Endothelial cell (in vitro differentiated cells): ENCODE data around the gene SP2. TPM values are rescaled to one million over a fixed set of nuclear protein-coding genes. Genes with fewer than 3 reads are reported as not detected.
A peak's percentile ranks its signal among the peaks of the same experiment; 100 is the strongest.

Source experiments
- DNase-seq: peaks from one replicate; pipeline ENCODE4 v3.0.0; 2021; ENCODE audit warnings: low spot score
- H3K27ac Mint-ChIP-seq: one replicate; pipeline ENCODE4 v1.8.0; 2021; ENCODE audit warnings: mixed read lengths, inconsistent platforms; ENCODE audit not compliant: unreplicated experiment
- H3K27me3 Mint-ChIP-seq: one replicate; pipeline ENCODE4 v1.8.0; 2021; ENCODE audit warnings: mild to moderate bottlenecking, moderate library complexity, mixed read lengths, inconsistent platforms; ENCODE audit not compliant: unreplicated experiment
- H3K36me3 Mint-ChIP-seq: one replicate; pipeline ENCODE4 v1.8.0; 2021; ENCODE audit warnings: mild to moderate bottlenecking, low read depth, mixed read lengths, inconsistent platforms; ENCODE audit not compliant: unreplicated experiment
- H3K4me1 Mint-ChIP-seq: one replicate; pipeline ENCODE4 v1.8.0; 2021; ENCODE audit warnings: mild to moderate bottlenecking, mixed read lengths, inconsistent platforms; ENCODE audit not compliant: unreplicated experiment
- H3K4me3 Mint-ChIP-seq: one replicate; pipeline ENCODE4 v1.8.0; 2021; ENCODE audit warnings: mild to moderate bottlenecking, mixed read lengths, inconsistent platforms; ENCODE audit not compliant: unreplicated experiment
- H3K9me3 Mint-ChIP-seq: one replicate; pipeline ENCODE4 v1.8.0; 2021; ENCODE audit warnings: mixed read lengths, inconsistent platforms; ENCODE audit not compliant: unreplicated experiment
- total RNA-seq: library from RNA; stranded (reverse); fragmentation: NEBNext Ultra II Directional; extraction: Animal tissue kit (Norgen Biotek cat#: 25700); gene quantifications from one replicate; pipeline ENCODE4 v1.2.1, GENCODE V29; 2021; ENCODE audit not compliant: unreplicated experiment
- TF ChIP-seq, protein P1 (sequence below): fragments of 200-600 bp; sonication (generic); IDR thresholded peaks from one replicate; pipeline ENCODE4 v1.5.0; 2021; ENCODE audit warnings: antibody characterized with exemption; ENCODE audit not compliant: unreplicated experiment

The SP2 gene
- total RNA-seq, 1 donor from 2014 or later: 12.4 TPM

GRCh38 chr17:47968836-47969235, 72.8 kb downstream of the SP2 start:
- H3K4me3 Mint-ChIP-seq: no peak overlapping the region
- no peaks in the 10 kb centered on the region for H3K9me3 Mint-ChIP-seq
- peaks cover 15% of the 10 kb centered on the region for H3K27me3 Mint-ChIP-seq
- H3K4me1 Mint-ChIP-seq: peaks cover 15% of the 10 kb centered on the region
- TF ChIP-seq, protein P1, sequence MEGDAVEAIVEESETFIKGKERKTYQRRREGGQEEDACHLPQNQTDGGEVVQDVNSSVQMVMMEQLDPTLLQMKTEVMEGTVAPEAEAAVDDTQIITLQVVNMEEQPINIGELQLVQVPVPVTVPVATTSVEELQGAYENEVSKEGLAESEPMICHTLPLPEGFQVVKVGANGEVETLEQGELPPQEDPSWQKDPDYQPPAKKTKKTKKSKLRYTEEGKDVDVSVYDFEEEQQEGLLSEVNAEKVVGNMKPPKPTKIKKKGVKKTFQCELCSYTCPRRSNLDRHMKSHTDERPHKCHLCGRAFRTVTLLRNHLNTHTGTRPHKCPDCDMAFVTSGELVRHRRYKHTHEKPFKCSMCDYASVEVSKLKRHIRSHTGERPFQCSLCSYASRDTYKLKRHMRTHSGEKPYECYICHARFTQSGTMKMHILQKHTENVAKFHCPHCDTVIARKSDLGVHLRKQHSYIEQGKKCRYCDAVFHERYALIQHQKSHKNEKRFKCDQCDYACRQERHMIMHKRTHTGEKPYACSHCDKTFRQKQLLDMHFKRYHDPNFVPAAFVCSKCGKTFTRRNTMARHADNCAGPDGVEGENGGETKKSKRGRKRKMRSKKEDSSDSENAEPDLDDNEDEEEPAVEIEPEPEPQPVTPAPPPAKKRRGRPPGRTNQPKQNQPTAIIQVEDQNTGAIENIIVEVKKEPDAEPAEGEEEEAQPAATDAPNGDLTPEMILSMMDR: no peak
- no peak overlapping the region for H3K27ac Mint-ChIP-seq
- H3K36me3 Mint-ChIP-seq: peaks cover 8% of the 10 kb centered on the region
- DNase-seq: no peak

DNA sequence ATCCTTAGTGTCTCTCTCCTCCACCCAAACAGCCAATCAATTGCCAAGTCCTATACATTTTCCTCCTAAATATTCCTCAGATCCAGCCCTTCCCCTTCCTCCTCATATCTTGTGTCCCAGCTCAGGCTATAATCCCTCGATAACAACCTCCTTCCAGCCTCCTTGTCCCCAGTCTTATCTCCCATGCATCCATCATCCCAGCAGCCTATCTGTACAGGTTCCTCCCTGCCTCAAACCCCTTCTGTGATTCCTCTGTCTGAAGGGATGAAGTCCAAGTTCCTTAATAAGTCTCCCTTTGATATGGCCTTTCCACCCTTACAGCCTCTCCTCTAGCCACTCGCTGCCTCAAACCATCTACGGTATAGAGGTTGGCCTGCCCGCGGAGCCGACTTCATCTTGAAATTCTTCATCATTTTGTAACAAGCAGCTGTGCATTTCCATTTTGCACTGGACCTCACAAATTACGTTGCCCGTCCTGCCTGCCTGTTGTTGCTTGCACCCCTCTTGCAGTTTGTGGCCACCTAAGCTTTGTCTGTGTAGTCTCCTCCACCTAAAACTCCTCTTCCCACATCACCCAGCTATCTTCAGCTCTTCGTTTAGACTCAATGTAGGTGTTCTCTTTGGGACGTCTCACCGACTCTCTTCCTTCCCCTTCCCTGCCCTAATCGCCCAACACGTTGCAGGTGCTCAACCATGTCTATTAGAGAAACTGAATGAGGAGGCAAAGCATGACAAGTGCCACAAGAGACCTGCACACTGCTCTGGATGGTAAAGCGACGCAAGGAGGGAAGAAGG, 74.1 kb downstream of the SP2 start:
- Mint-ChIP-seq H3K4me1 (peaks cover 15% of the 10 kb centered on the region), H3K27ac (peak overlapping the region; percentile 28)

DNA sequence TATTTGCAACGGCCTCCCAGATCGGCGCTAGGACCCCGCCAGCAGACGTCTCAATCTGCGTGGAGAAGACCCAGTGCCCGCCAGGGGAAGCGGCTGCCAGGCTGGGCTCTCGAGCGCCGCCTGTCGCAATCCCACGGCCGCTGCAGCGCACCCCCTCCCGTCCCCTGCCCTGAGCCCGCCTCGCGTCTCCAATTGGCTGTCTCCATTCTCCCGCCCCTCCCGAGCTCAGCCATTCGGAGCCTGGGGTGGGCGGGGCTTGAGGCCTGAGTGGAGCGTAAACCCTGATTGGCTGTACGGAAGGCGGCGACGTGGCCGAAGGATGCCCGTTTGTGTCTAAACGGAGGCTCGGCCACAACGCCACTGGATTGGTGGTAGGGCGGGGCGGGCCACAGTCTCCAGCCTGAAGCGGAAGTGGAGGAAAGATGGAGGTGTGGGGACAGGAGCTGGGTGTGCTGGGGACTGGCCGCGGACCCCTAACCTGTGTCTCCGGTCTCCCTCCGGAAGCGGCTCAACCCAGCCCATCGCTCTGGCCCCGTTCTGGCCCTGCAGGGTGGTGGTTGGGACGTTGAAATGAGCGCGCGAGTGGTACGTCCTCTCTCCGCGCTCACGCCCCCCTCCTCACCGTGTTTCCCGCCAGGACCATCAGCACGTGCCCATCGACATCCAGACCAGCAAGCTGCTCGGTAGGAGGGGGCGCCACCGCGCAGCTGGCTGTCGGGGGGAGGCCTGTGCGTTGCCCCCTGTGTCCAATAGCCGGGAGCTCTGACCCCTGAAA, 74.9 kb downstream of the SP2 start, which contains the start of gene CDK5RAP3:
Gene CDK5RAP3 (plus strand): TSS at position 389 of the 775 bp plus-strand sequence. CDS start 34 bp downstream, at position 423.
- Mint-ChIP-seq H3K36me3 (peaks cover 21% of the 10 kb centered on the region), H3K9me3 (no peaks in the 10 kb centered on the region), H3K4me3 (peak within 1 kb of the TSS; percentile 93), H3K27me3 (peaks cover 19% of the 10 kb centered on the region), H3K27ac (peak within 1 kb of the TSS; percentile 64), H3K4me1 (peaks cover 15% of the 10 kb centered on the region)
- TF ChIP-seq, protein P1: peak; percentile 83
- peak; percentile 100 for DNase-seq

More for the DNA sequence above, 74.1 kb downstream of the SP2 start:
- DNase-seq: no peak
- Mint-ChIP-seq H3K27me3 (peaks cover 17% of the 10 kb centered on the region), H3K9me3 (no peaks in the 10 kb centered on the region), H3K36me3 (peaks cover 15% of the 10 kb centered on the region), H3K4me3 (peak overlapping the region; percentile 53)
- TF ChIP-seq, protein P1: no peak

GRCh38 chr17:47973541-47973940, 77.5 kb downstream of the SP2 start:
- peaks cover 15% of the 10 kb centered on the region for H3K4me1 Mint-ChIP-seq
- no peaks in the 10 kb centered on the region for H3K9me3 Mint-ChIP-seq
- no peak overlapping the region for H3K4me3 Mint-ChIP-seq
- peaks cover 19% of the 10 kb centered on the region for H3K27me3 Mint-ChIP-seq
- no peak for DNase-seq
- H3K36me3 Mint-ChIP-seq: peaks cover 28% of the 10 kb centered on the region
- H3K27ac Mint-ChIP-seq: no peak overlapping the region
- TF ChIP-seq, protein P1: no peak
